A549 (cell line): ENCODE measurements around the gene SRRT. TPM values are rescaled to one million over a fixed set of nuclear protein-coding genes. Genes with fewer than 3 reads are reported as not detected.
A peak's percentile ranks its signal among the peaks of the same experiment; 100 is the strongest.

Source experiments
- ATAC-seq, 2 experiments: fragments of 200-7000 bp in 1 of 2; fragments of >200 bp in 1 of 2; cut with Nextera tagmentation in 1 of 2; cut with Tn5 transposase in 1 of 2; 3 replicates each; pipeline versions ENCODE4 v1.8.0 to v1.9.1; 2018 to 2020; ENCODE audit warnings: mild to moderate bottlenecking in 1 of 2, moderate library complexity in 1 of 2
- CTCF ChIA-PET: fragments of 300-600 bp; sonication (Branson Sonifier 250); formaldehyde crosslinking; extraction: SDS; loops from one replicate; lab custom pipeline; 2021; ENCODE audit warnings: antibody characterized with exemption, inconsistent platforms; lab: Yijun Ruan, JAX
- POLR2A ChIA-PET: fragments of 350-600 bp; formaldehyde crosslinking; extraction: SDS; loops from one replicate; lab custom pipeline; 2021; ENCODE audit warnings: antibody characterized with exemption, inconsistent platforms; lab: Yijun Ruan, JAX
- DNase-seq, 2 experiments: peaks; one replicate each; pipeline versions ENCODE4 v3.0.0 to v3.0.0-alpha.2; 2011 to 2016; ENCODE audit warnings: low read depth in 1 of 2, low spot score in 1 of 2
- FAIRE-seq: peaks from 2 replicates; lab custom pipeline; 2011; peaks lifted over from hg19 to GRCh38; lab: Jason Lieb, UNC
- H3K27ac ChIP-seq, 2 experiments: fragments of >200 bp; sonication (Bioruptor Twin); formaldehyde crosslinking; 3 replicates each; pipeline ENCODE4 v1.5.1; 2016 to 2017
- H3K4me1 ChIP-seq: fragments of >200 bp; sonication (Bioruptor Twin); formaldehyde crosslinking; 3 replicates; pipeline ENCODE4 v1.6.1; 2016
- H3K4me2 ChIP-seq: fragments of >200 bp; sonication (Bioruptor Twin); formaldehyde crosslinking; 3 replicates; pipeline ENCODE4 v1.6.1; 2016
- H3K4me3 ChIP-seq: fragments of >200 bp; sonication (Bioruptor Twin); formaldehyde crosslinking; 3 replicates; pipeline ENCODE4 v1.5.1; 2016
- H3K9me3 ChIP-seq: fragments of >200 bp; sonication (Bioruptor Twin); formaldehyde crosslinking; 3 replicates; pipeline ENCODE4 v1.6.1; 2016
- CHD2 ChIP-seq: fragments of 150-350 bp; IDR thresholded peaks from 2 replicates; pipeline ENCODE4 v1.6.1; 2014; ENCODE audit warnings: low read length; ENCODE audit not compliant: partially characterized antibody
- EP300 ChIP-seq, 2 experiments: fragments of >200 bp; sonication (Bioruptor Twin); formaldehyde crosslinking; IDR thresholded peaks; 2 replicates in 1 of 2; 3 replicates in 1 of 2; pipeline ENCODE4 v1.6.1; 2016 to 2017
- ESRRA ChIP-seq: fragments of 150-350 bp; IDR thresholded peaks from 2 replicates; pipeline ENCODE4 v1.6.1; 2014; ENCODE audit warnings: mild to moderate bottlenecking, low read length, borderline replicate concordance
- FOSB ChIP-seq: fragments of 250-450 bp; sonication (Bioruptor Pico); IDR thresholded peaks from 2 replicates; pipeline ENCODE4 v1.5.0; 2020; ENCODE audit warnings: mild to moderate bottlenecking, moderate library complexity
- FOSL2 ChIP-seq, 2 experiments: fragments of 450-650 bp in 1 of 2; fragments of >200 bp in 1 of 2; sonication (Bioruptor Twin) in 1 of 2; formaldehyde crosslinking; IDR thresholded peaks; 2 replicates each; pipeline versions ENCODE4 v1.5.0 to v1.6.1; 2016 to 2020; ENCODE audit warnings: mild to moderate bottlenecking in 1 of 2, moderate library complexity in 1 of 2
- GATA3 ChIP-seq: IDR thresholded peaks from 2 replicates; pipeline ENCODE4 v1.6.1; 2012; ENCODE audit warnings: borderline replicate concordance
- HDAC2 ChIP-seq: fragments of 200-600 bp; sonication (generic); IDR thresholded peaks from 2 replicates; pipeline ENCODE4 v1.6.1; 2016
- HOXA7 ChIP-seq: fragments of 250-450 bp; sonication (Bioruptor Pico); IDR thresholded peaks from 2 replicates; pipeline ENCODE4 v1.5.0; 2020; ENCODE audit warnings: mild to moderate bottlenecking, moderate library complexity
- HOXB13 ChIP-seq: fragments of 250-450 bp; sonication (Bioruptor Pico); IDR thresholded peaks from 2 replicates; pipeline ENCODE4 v1.5.0; 2020; ENCODE audit warnings: low read depth, mild to moderate bottlenecking, moderate library complexity
- HOXB5 ChIP-seq: fragments of 250-450 bp; sonication (Bioruptor Pico); IDR thresholded peaks from 2 replicates; pipeline ENCODE4 v1.5.0; 2020; ENCODE audit warnings: mild to moderate bottlenecking, moderate library complexity
- JUNB ChIP-seq: fragments of >200 bp; sonication (Bioruptor Twin); formaldehyde crosslinking; IDR thresholded peaks from 2 replicates; pipeline ENCODE4 v1.6.1; 2016
- KDM1A ChIP-seq: fragments of 200-600 bp; sonication (generic); IDR thresholded peaks from 2 replicates; pipeline ENCODE4 v1.6.1; 2016; ENCODE audit warnings: low read depth, mild to moderate bottlenecking
- MAFK ChIP-seq: fragments of 450-650 bp; IDR thresholded peaks from 2 replicates; pipeline ENCODE4 v1.6.1; 2014; ENCODE audit not compliant: partially characterized antibody
- NFE2L2 ChIP-seq: fragments of 150-350 bp; conservative IDR thresholded peaks from 2 replicates; pipeline ENCODE4 v1.6.1; 2014; ENCODE audit warnings: low read length
- NPAS2 ChIP-seq: fragments of 250-450 bp; sonication (Bioruptor Pico); IDR thresholded peaks from 2 replicates; pipeline ENCODE4 v1.8.0; 2022; ENCODE audit warnings: mild to moderate bottlenecking, moderate library complexity, borderline replicate concordance
- NR3C1 ChIP-seq: fragments of >200 bp; sonication (Bioruptor Twin); formaldehyde crosslinking; IDR thresholded peaks from 3 replicates; pipeline ENCODE4 v1.6.1; 2017
- PHF8 ChIP-seq: fragments of 200-600 bp; sonication (generic); IDR thresholded peaks from 2 replicates; pipeline ENCODE4 v1.6.1; 2016; ENCODE audit warnings: low read depth, mild to moderate bottlenecking, antibody characterized with exemption, moderate library complexity, borderline replicate concordance
- POLR2A ChIP-seq: IDR thresholded peaks from 2 replicates; pipeline ENCODE4 v1.6.1; 2012; ENCODE audit warnings: mild to moderate bottlenecking, low read length
- POLR2AphosphoS2 ChIP-seq: conservative IDR thresholded peaks from 2 replicates; pipeline ENCODE4 v1.6.1; 2012; ENCODE audit warnings: low read length, improper control_type of control experiment, inconsistent platforms
- RARB ChIP-seq: fragments of 250-450 bp; sonication (Bioruptor Pico); IDR thresholded peaks from 2 replicates; pipeline ENCODE4 v1.8.0; 2021; ENCODE audit warnings: mild to moderate bottlenecking, moderate library complexity
- RNF2 ChIP-seq: fragments of 200-600 bp; sonication (generic); IDR thresholded peaks from 2 replicates; pipeline ENCODE4 v1.6.1; 2016; ENCODE audit warnings: low read depth, mild to moderate bottlenecking, antibody characterized with exemption, moderate library complexity, borderline replicate concordance
- WGBS: methylation state at CpG from one replicate; pipeline ENCODE4 v1.1.6; 2017; ENCODE audit errors: missing lambda C conversion rate; 5-methylcytosine and 5-hydroxymethylcytosine counted together
- polyA plus RNA-seq, 4 experiments: library from polyadenylated mRNA; depleted of rRNA in 3 of 4; stranded (reverse); fragments of >200 nt; fragmentation: RNase III in 1 of 4; extraction: RNeasy Plus Mini Kit Qiagen cat#74134 plus additional on column Dnase treatment in 1 of 4; gene quantifications; 2 replicates in 3 of 4; 3 replicates in 1 of 4; pipeline ENCODE4 v1.2.3, GENCODE V29; 2011 to 2017
- TF ChIP-seq, protein P1 (sequence below): IDR thresholded peaks from 2 replicates; pipeline ENCODE4 v1.6.1; 2012
- TF ChIP-seq, protein P2 (sequence below): fragments of >200 bp; sonication (Bioruptor Twin); formaldehyde crosslinking; IDR thresholded peaks from 3 replicates; pipeline ENCODE4 v1.5.1; 2016
- TF ChIP-seq, protein P3 (sequence below): fragments of 450-650 bp; IDR thresholded peaks from 2 replicates; pipeline ENCODE4 v1.6.1; 2014; ENCODE audit warnings: antibody characterized with exemption
- TF ChIP-seq, protein P4 (sequence below): fragments of 250-450 bp; sonication (Bioruptor Pico); IDR thresholded peaks from 2 replicates; pipeline ENCODE4 v1.5.0; 2021; ENCODE audit warnings: mild to moderate bottlenecking, moderate library complexity, borderline replicate concordance
- TF ChIP-seq, protein P5 (sequence below): fragments of >200 bp; sonication (Bioruptor Twin); formaldehyde crosslinking; IDR thresholded peaks from 2 replicates; pipeline ENCODE4 v1.6.1; 2016
- TF ChIP-seq, protein P6 (sequence below): fragments of 150-350 bp; IDR thresholded peaks from 2 replicates; pipeline ENCODE4 v1.6.1; 2014; ENCODE audit warnings: low read depth, mild to moderate bottlenecking, low read length
- TF ChIP-seq, protein P7 (sequence below): IDR thresholded peaks from 2 replicates; pipeline ENCODE4 v1.6.1; 2012

The SRRT gene
- polyA plus RNA-seq, 2 of the 4 experiments (the other 2 are of a cell fraction) = 49.9 to 194 TPM

DNA sequence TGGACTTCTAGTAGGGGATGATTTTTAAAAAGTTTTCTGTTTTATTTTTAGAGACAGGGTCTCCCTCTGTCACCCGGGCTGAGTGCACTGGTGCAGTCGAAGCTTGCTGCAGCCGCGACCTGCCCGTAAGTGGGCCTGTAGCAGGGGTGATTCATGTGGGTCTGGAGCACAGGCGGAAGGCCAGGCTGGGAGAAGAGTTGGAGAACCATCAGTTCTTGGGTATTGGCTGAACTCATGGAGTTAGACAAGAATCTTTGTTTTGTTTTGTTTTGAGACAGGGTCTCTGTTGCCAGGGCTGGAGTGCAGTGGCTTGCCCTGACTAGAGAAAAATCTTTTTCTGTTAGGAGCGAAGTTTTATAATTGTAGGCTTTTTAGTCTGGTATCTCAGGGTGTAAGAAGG is 5.7 kb downstream of the SRRT start:
- H3K4me3 ChIP-seq = no peak overlapping the region
- H3K4me1 ChIP-seq = peaks cover 9% of the 10 kb centered on the region
- no peak for ATAC-seq
- H3K4me2 ChIP-seq = no peak overlapping the region
- no peak for TF ChIP-seq JUNB
- TF ChIP-seq KDM1A = no peak
- no peak for TF ChIP-seq HOXB5
- no peak for TF ChIP-seq GATA3
- TF ChIP-seq, protein P1, sequence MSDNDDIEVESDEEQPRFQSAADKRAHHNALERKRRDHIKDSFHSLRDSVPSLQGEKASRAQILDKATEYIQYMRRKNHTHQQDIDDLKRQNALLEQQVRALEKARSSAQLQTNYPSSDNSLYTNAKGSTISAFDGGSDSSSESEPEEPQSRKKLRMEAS = no peak
- no peak for TF ChIP-seq MAFK
- no peak for TF ChIP-seq PHF8
- TF ChIP-seq, protein P2, sequence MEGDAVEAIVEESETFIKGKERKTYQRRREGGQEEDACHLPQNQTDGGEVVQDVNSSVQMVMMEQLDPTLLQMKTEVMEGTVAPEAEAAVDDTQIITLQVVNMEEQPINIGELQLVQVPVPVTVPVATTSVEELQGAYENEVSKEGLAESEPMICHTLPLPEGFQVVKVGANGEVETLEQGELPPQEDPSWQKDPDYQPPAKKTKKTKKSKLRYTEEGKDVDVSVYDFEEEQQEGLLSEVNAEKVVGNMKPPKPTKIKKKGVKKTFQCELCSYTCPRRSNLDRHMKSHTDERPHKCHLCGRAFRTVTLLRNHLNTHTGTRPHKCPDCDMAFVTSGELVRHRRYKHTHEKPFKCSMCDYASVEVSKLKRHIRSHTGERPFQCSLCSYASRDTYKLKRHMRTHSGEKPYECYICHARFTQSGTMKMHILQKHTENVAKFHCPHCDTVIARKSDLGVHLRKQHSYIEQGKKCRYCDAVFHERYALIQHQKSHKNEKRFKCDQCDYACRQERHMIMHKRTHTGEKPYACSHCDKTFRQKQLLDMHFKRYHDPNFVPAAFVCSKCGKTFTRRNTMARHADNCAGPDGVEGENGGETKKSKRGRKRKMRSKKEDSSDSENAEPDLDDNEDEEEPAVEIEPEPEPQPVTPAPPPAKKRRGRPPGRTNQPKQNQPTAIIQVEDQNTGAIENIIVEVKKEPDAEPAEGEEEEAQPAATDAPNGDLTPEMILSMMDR = no peak
- TF ChIP-seq HOXA7 (CRISPR knock-in tag) = no peak
- TF ChIP-seq, protein P3, sequence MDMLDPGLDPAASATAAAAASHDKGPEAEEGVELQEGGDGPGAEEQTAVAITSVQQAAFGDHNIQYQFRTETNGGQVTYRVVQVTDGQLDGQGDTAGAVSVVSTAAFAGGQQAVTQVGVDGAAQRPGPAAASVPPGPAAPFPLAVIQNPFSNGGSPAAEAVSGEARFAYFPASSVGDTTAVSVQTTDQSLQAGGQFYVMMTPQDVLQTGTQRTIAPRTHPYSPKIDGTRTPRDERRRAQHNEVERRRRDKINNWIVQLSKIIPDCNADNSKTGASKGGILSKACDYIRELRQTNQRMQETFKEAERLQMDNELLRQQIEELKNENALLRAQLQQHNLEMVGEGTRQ = no peak
- TF ChIP-seq ESRRA = no peak
- TF ChIP-seq, all 56 proteins: peak for 0
- CTCF ChIA-PET = interaction anchor here (0.6 to 1.8 kb wide), 3 partner anchors 8 to 175 kb away, joined by 3 to 5 read pairs (median 3); partner anchors contain the start of gene POP7
- FAIRE-seq = no peak
- no peak overlapping the region for H3K27ac ChIP-seq
- POLR2A ChIA-PET = no interaction called here
- H3K9me3 ChIP-seq = no peaks in the 10 kb centered on the region
- WGBS = 91% methylated on average over 7 of the region's 7 CpGs
- no peak for DNase-seq

DNA sequence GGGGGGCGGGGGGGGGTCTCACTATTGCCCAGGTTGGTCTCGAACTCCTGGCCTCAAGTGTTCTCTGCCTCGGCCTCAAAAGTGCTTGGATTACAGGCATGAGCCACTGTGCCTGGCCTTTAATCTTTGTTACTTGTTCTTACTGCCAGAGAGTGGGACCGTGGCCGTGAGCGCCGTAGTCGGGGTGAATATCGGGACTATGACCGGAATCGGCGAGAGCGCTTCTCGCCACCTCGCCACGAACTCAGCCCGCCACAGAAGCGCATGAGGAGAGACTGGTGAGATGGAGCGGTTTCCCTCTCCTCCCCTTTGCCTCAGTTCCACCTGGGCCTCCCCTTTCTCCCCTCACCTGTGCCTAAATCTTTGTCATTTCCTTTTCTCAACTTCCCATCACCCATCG is 6.2 kb downstream of the SRRT start:
- FAIRE-seq (no peak), ATAC-seq (no peak), DNase-seq (no peak)
- CTCF ChIA-PET = interaction anchor here (0.8 kb wide), 1 partner anchor 175 kb away, joined by 3 read pairs; the partner anchor contains the start of gene POP7
- H3K27ac ChIP-seq = no peak overlapping the region
- TF ChIP-seq FOSL2 (IDR thresholded peaks at IDR 0.05) = no peak
- no peak for TF ChIP-seq FOSL2 (CRISPR knock-in tag; IDR thresholded peaks at IDR 0.05)
- no peak for TF ChIP-seq FOSB (CRISPR knock-in tag)
- no peak for TF ChIP-seq HDAC2
- no peak for TF ChIP-seq HOXA7 (CRISPR knock-in tag)
- TF ChIP-seq CHD2 = no peak
- TF ChIP-seq EP300 (IDR thresholded peaks at IDR 0.05) = no peak
- TF ChIP-seq JUNB = no peak
- TF ChIP-seq, protein P4, sequence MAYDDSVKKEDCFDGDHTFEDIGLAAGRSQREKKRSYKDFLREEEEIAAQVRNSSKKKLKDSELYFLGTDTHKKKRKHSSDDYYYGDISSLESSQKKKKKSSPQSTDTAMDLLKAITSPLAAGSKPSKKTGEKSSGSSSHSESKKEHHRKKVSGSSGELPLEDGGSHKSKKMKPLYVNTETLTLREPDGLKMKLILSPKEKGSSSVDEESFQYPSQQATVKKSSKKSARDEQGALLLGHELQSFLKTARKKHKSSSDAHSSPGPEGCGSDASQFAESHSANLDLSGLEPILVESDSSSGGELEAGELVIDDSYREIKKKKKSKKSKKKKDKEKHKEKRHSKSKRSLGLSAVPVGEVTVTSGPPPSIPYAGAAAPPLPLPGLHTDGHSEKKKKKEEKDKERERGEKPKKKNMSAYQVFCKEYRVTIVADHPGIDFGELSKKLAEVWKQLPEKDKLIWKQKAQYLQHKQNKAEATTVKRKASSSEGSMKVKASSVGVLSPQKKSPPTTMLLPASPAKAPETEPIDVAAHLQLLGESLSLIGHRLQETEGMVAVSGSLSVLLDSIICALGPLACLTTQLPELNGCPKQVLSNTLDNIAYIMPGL (CRISPR knock-in tag) = no peak
- TF ChIP-seq, protein P5, sequence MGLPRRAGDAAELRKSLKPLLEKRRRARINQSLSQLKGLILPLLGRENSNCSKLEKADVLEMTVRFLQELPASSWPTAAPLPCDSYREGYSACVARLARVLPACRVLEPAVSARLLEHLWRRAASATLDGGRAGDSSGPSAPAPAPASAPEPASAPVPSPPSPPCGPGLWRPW = no peak
- TF ChIP-seq RARB (CRISPR knock-in tag) = no peak
- H3K9me3 ChIP-seq = no peaks in the 10 kb centered on the region
- POLR2A ChIA-PET = interaction anchor here (0.6 kb wide), 1 partner anchor 243 kb away, joined by 5 read pairs; no protein-coding TSS in a partner anchor
- peaks cover 7% of the 10 kb centered on the region for H3K4me1 ChIP-seq
- H3K4me2 ChIP-seq = no peak overlapping the region
- no peak overlapping the region for H3K4me3 ChIP-seq
- 97% methylated on average over 20 of the region's 20 CpGs for WGBS

DNA sequence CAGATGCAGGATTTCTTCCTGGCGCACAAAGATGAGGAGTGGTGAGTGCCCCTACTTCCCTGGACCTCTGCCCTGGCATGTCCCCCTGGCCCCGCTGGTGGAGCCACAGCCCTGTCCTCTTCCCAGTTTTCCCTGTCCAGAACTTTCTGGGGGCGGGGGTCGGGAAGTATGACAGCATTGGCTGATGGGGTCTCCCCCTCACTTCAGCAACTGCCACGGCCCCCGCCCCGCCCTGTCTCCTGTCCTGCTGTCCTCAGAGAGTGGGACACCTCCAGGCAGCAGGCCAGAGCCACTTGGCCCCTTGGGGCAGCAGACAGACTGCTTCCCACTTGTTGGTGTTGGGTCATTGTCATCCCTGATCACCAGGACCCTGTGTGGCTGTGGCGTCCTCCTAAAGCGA is 7.3 kb downstream of the SRRT start:
- H3K4me1 ChIP-seq = no peaks in the 10 kb centered on the region; the same call in 2 of the 3 replicates
- POLR2A ChIA-PET = no interaction called here
- DNase-seq = no peak
- H3K27ac ChIP-seq = peak overlapping the region in 1 of 2 experiments; percentile 24; a peak in 1 of 6 replicates
- ATAC-seq = no peak
- 93% methylated on average over 9 of the region's 9 CpGs for WGBS
- H3K4me2 ChIP-seq = no peak overlapping the region
- CTCF ChIA-PET = interaction anchor here (0.9 to 1.5 kb wide), 2 partner anchors 12 to 162 kb away, joined by 3 to 4 read pairs; partner anchors contain the start of gene EPO
- no peaks in the 10 kb centered on the region for H3K9me3 ChIP-seq
- H3K4me3 ChIP-seq = no peak overlapping the region
- no peak for FAIRE-seq
- TF ChIP-seq NFE2L2 (no peak), NR3C1 (no peak), NPAS2 (CRISPR knock-in tag) (no peak), POLR2A (no peak), PHF8 (no peak), HOXB13 (CRISPR knock-in tag) (no peak), POLR2AphosphoS2 (no peak), RNF2 (no peak)
- TF ChIP-seq, protein P6, sequence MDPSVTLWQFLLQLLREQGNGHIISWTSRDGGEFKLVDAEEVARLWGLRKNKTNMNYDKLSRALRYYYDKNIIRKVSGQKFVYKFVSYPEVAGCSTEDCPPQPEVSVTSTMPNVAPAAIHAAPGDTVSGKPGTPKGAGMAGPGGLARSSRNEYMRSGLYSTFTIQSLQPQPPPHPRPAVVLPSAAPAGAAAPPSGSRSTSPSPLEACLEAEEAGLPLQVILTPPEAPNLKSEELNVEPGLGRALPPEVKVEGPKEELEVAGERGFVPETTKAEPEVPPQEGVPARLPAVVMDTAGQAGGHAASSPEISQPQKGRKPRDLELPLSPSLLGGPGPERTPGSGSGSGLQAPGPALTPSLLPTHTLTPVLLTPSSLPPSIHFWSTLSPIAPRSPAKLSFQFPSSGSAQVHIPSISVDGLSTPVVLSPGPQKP = no peak
- TF ChIP-seq, protein P5 = no peak
- TF ChIP-seq, protein P7, sequence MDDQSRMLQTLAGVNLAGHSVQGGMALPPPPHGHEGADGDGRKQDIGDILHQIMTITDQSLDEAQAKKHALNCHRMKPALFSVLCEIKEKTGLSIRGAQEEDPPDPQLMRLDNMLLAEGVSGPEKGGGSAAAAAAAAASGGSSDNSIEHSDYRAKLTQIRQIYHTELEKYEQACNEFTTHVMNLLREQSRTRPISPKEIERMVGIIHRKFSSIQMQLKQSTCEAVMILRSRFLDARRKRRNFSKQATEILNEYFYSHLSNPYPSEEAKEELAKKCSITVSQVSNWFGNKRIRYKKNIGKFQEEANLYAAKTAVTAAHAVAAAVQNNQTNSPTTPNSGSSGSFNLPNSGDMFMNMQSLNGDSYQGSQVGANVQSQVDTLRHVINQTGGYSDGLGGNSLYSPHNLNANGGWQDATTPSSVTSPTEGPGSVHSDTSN = no peak
